Measurements from ENCODE around the gene OGFOD3. TPM values are rescaled to one million over a fixed set of nuclear protein-coding genes. Genes with fewer than 3 reads are reported as not detected.
"Not testable (repeated sequence)": the region's sequence is repeated elsewhere in the genome, so short reads cannot be mapped to it uniquely, and the experiment has no call there.

Gene OGFOD3
- total RNA-seq, 1 donor = 25.3 TPM

DNA sequence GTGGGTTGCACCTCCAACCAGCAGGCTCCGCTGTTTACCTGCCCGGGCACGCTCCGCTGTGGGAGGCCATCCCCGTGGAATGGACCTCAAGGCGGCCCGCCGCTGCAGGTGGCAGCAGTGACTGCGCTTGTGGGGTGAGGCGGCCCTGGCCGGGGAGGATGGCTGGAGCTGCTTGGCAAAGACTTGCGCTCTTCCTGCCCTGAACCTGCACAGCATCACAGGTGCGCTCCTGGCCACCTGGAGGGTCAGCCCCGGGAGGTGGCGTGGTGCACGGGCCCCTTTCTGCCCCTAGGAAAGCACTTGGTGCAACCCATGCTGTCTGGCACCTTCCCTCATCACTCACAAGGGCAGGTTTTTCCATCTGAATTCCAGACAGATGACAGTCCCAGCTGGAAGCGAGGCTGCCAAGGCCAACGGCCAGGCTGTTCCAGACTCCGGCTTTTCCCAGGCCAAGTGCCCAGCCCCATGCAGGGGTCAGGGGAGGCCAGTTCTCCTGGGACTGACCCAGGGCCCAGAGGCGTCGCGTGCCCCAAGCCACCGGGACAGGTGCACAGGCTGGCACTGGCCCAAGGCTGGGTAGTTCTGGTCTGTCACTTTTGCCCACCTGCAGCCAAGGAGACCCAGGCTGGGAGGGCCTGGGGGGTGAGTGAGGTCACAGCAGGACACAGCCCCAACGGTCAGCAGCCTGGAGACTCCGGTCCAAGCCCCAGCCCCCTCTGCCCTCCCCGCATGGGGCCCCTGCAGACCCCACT lies 33.5 kb downstream of the OGFOD3 start:
- Histone ChIP-seq H3K4me1 (ENCODE audit: insufficient read depth, low read length) (peaks cover 8% of the 10 kb centered on the region), H3K9me3 (ENCODE audit: low read depth, low read length) (no peaks in the 10 kb centered on the region), H3K36me3 (ENCODE audit: insufficient read depth, low read length) (no peaks in the 10 kb centered on the region), H3K4me3 (ENCODE audit: insufficient read depth, low read length) (no peak overlapping the region), H3K4me2 (ENCODE audit: insufficient read depth, low read length) (no peak overlapping the region), H3K27me3 (ENCODE audit: insufficient read depth, low read length) (peaks cover 39% of the 10 kb centered on the region), H3K27ac (ENCODE audit: low read depth, low read length) (no peak overlapping the region), H2AFZ (ENCODE audit: low read length) (no peak overlapping the region), H3K79me2 (ENCODE audit: insufficient read depth, low read length) (no peaks in the 10 kb centered on the region), H4K20me1 (ENCODE audit: insufficient read depth, low read length) (no peaks in the 10 kb centered on the region)
- TF ChIP-seq, protein P1, sequence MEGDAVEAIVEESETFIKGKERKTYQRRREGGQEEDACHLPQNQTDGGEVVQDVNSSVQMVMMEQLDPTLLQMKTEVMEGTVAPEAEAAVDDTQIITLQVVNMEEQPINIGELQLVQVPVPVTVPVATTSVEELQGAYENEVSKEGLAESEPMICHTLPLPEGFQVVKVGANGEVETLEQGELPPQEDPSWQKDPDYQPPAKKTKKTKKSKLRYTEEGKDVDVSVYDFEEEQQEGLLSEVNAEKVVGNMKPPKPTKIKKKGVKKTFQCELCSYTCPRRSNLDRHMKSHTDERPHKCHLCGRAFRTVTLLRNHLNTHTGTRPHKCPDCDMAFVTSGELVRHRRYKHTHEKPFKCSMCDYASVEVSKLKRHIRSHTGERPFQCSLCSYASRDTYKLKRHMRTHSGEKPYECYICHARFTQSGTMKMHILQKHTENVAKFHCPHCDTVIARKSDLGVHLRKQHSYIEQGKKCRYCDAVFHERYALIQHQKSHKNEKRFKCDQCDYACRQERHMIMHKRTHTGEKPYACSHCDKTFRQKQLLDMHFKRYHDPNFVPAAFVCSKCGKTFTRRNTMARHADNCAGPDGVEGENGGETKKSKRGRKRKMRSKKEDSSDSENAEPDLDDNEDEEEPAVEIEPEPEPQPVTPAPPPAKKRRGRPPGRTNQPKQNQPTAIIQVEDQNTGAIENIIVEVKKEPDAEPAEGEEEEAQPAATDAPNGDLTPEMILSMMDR (IDR thresholded peaks at IDR 0.05; ENCODE audit: extremely low read depth, low read depth, low read length) = no peak
- DNase-seq (ENCODE audit: insufficient read length, low spot score, missing footprints) = peak; percentile 98

DNA sequence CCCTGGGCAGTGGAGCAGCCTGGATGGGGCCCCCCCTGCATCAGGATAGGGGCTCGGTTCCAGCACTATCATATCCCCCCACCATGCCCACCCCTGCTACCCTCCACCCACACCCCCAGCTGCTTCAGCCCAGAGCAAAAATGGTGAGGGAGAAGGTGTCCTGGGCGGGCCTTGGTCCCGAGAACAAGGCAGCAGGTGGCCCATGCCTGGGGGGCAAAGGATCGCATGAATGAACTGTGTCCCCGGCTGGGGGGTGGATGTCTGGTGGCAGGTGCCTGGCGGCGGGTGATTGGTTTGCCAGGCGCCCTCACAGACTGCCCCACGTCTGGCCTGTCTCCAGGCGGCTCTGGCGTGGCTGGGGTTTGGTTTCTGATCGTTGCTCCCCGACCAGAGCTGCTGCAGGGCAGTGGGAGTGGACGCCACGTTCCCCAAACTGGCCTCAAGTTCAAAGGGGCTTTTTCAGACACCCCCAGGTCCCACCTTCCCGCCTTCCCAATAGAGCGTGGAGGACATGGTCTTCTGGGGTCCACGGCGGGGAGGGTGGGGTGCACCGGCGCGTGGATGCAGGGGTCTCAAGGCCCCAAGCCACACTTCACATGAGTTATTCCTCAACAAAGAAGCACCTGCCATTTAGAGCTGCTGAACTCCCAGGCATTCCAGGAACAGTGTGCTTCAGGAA lies 34.2 kb downstream of the OGFOD3 start:
- TF ChIP-seq, protein P1 (IDR thresholded peaks at IDR 0.05; ENCODE audit: extremely low read depth, low read depth, low read length) = no peak
- no peaks in the 10 kb centered on the region for H3K9me3 ChIP-seq (ENCODE audit: low read depth, low read length)

GRCh38 chr17:82383411-82383810 lies 35.0 kb downstream of the OGFOD3 start:
- H2AFZ ChIP-seq (ENCODE audit: low read length) = no peak overlapping the region
- H3K27me3 ChIP-seq (ENCODE audit: insufficient read depth, low read length) = peaks cover 49% of the 10 kb centered on the region
- no peak overlapping the region for H3K27ac ChIP-seq (ENCODE audit: low read depth, low read length)
- H3K4me1 ChIP-seq (ENCODE audit: insufficient read depth, low read length) = peaks cover 8% of the 10 kb centered on the region
- peak; percentile 87 for DNase-seq (ENCODE audit: insufficient read length, low spot score, missing footprints)
- H3K36me3 ChIP-seq (ENCODE audit: insufficient read depth, low read length) = no peaks in the 10 kb centered on the region
- H3K9me3 ChIP-seq (ENCODE audit: low read depth, low read length) = no peaks in the 10 kb centered on the region
- TF ChIP-seq, protein P1 (IDR thresholded peaks at IDR 0.05; ENCODE audit: extremely low read depth, low read depth, low read length) = no peak
- no peaks in the 10 kb centered on the region for H3K79me2 ChIP-seq (ENCODE audit: insufficient read depth, low read length)
- no peaks in the 10 kb centered on the region for H4K20me1 ChIP-seq (ENCODE audit: insufficient read depth, low read length)
- H3K4me2 ChIP-seq (ENCODE audit: insufficient read depth, low read length) = no peak overlapping the region
- no peak overlapping the region for H3K4me3 ChIP-seq (ENCODE audit: insufficient read depth, low read length)

More for the DNA sequence above, 34.2 kb downstream of the OGFOD3 start:
- Histone ChIP-seq H3K27me3 (ENCODE audit: insufficient read depth, low read length) (peaks cover 44% of the 10 kb centered on the region), H2AFZ (ENCODE audit: low read length) (no peak overlapping the region), H3K4me2 (ENCODE audit: insufficient read depth, low read length) (no peak overlapping the region), H3K27ac (ENCODE audit: low read depth, low read length) (no peak overlapping the region), H3K79me2 (ENCODE audit: insufficient read depth, low read length) (no peaks in the 10 kb centered on the region), H3K4me1 (ENCODE audit: insufficient read depth, low read length) (peaks cover 8% of the 10 kb centered on the region), H3K4me3 (ENCODE audit: insufficient read depth, low read length) (no peak overlapping the region), H4K20me1 (ENCODE audit: insufficient read depth, low read length) (no peaks in the 10 kb centered on the region), H3K36me3 (ENCODE audit: insufficient read depth, low read length) (no peaks in the 10 kb centered on the region)
- DNase-seq (ENCODE audit: insufficient read length, low spot score, missing footprints) = peak; percentile 86

DNA sequence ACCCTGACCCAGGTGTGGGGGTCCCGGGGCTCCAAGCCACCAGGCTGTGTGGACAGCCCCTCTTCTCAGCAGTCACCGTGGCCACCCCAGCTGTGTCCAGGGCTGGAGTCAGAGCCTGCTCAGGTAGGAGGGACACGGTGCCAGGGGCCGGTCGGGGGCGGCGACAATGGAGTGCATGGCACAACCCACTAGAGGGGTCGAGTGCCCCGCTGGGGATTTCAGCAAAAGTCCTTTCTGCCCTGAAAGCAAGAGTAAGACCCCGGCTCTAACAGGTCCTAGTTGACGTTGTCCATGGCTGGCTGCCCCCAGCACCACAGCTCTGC lies 35.5 kb downstream of the OGFOD3 start:
- Histone ChIP-seq H3K79me2 (ENCODE audit: insufficient read depth, low read length) (no peaks in the 10 kb centered on the region), H3K4me3 (ENCODE audit: insufficient read depth, low read length) (no peak overlapping the region), H4K20me1 (ENCODE audit: insufficient read depth, low read length) (no peaks in the 10 kb centered on the region), H3K27me3 (ENCODE audit: insufficient read depth, low read length) (peaks cover 50% of the 10 kb centered on the region), H3K9me3 (ENCODE audit: low read depth, low read length) (no peaks in the 10 kb centered on the region), H2AFZ (ENCODE audit: low read length) (no peak overlapping the region), H3K27ac (ENCODE audit: low read depth, low read length) (no peak overlapping the region), H3K36me3 (ENCODE audit: insufficient read depth, low read length) (no peaks in the 10 kb centered on the region), H3K4me2 (ENCODE audit: insufficient read depth, low read length) (no peak overlapping the region), H3K4me1 (ENCODE audit: insufficient read depth, low read length) (peaks cover 8% of the 10 kb centered on the region)
- TF ChIP-seq, protein P1 (IDR thresholded peaks at IDR 0.05; ENCODE audit: extremely low read depth, low read depth, low read length) = no peak
- peak; percentile 62 for DNase-seq (ENCODE audit: insufficient read length, low spot score, missing footprints)

GRCh38 chr17:82382220-82382932 lies 36.0 kb downstream of the OGFOD3 start:
- H3K27ac ChIP-seq (ENCODE audit: low read depth, low read length); H2AFZ ChIP-seq (ENCODE audit: low read length); H3K36me3 ChIP-seq (ENCODE audit: insufficient read depth, low read length); H3K79me2 ChIP-seq (ENCODE audit: insufficient read depth, low read length); H3K4me2 ChIP-seq (ENCODE audit: insufficient read depth, low read length); H4K20me1 ChIP-seq (ENCODE audit: insufficient read depth, low read length); H3K4me3 ChIP-seq (ENCODE audit: insufficient read depth, low read length); H3K9me3 ChIP-seq (ENCODE audit: low read depth, low read length); H3K4me1 ChIP-seq (ENCODE audit: insufficient read depth, low read length): not testable (repeated sequence)
- H3K27me3 ChIP-seq (ENCODE audit: insufficient read depth, low read length) = peaks cover 46% of the 10 kb centered on the region
- peak; percentile 69 for DNase-seq (ENCODE audit: insufficient read length, low spot score, missing footprints)

Measured in osteoblast (primary cell).